RWPE1 (cell line): ENCODE data around the gene ZNF410.
"Not testable (repeated sequence)": the region's sequence is repeated elsewhere in the genome, so short reads cannot be mapped to it uniquely, and the experiment has no call there.

Experiments
- CTCF ChIA-PET: fragments of 350-600 bp; sonication (Branson Sonifier 250); formaldehyde crosslinking; extraction: SDS; loops from one replicate; lab custom pipeline; 2021; lab: Yijun Ruan, JAX
- POLR2A ChIA-PET: fragments of 400-600 bp; formaldehyde crosslinking; extraction: SDS; loops from one replicate; lab custom pipeline; 2020; ENCODE audit warnings: antibody characterized with exemption; ENCODE audit not compliant: low non-redundant PET; lab: Yijun Ruan, JAX
- DNase-seq: peaks from one replicate; pipeline ENCODE4 v3.0.0; 2012; ENCODE audit warnings: low spot score
- H3K27ac ChIP-seq: fragments of 450-650 bp; 2 replicates; pipeline ENCODE4 v1.5.1; 2017
- TF ChIP-seq, protein P1 (sequence below): fragments of 450-650 bp; conservative IDR thresholded peaks from 2 replicates; pipeline ENCODE4 v1.5.1; 2017; ENCODE audit warnings: low read depth, mild to moderate bottlenecking

The ZNF410 gene

DNA sequence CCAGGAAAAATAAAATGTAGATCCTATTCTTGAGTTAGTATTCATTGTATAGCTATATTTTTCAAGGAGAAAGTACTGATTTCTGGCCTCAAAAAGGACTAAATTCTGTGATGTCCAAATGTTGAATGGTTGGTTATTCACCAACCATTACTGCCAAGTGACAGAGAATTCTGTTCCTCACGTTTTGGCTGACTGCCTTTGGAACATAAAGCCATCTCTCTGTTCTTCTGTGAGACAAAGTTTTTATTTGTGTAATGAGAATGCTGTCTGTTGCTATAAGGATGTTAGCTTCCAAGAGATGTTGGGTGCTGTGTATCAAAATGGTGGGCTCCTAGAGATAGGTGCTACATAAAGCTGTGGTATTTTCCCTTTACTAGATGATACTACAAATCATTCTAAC, 9.3 kb downstream of the ZNF410 start:
- CTCF ChIA-PET = no interaction called here
- POLR2A ChIA-PET = no interaction called here
- TF ChIP-seq, protein P1, sequence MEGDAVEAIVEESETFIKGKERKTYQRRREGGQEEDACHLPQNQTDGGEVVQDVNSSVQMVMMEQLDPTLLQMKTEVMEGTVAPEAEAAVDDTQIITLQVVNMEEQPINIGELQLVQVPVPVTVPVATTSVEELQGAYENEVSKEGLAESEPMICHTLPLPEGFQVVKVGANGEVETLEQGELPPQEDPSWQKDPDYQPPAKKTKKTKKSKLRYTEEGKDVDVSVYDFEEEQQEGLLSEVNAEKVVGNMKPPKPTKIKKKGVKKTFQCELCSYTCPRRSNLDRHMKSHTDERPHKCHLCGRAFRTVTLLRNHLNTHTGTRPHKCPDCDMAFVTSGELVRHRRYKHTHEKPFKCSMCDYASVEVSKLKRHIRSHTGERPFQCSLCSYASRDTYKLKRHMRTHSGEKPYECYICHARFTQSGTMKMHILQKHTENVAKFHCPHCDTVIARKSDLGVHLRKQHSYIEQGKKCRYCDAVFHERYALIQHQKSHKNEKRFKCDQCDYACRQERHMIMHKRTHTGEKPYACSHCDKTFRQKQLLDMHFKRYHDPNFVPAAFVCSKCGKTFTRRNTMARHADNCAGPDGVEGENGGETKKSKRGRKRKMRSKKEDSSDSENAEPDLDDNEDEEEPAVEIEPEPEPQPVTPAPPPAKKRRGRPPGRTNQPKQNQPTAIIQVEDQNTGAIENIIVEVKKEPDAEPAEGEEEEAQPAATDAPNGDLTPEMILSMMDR = no peak

DNA sequence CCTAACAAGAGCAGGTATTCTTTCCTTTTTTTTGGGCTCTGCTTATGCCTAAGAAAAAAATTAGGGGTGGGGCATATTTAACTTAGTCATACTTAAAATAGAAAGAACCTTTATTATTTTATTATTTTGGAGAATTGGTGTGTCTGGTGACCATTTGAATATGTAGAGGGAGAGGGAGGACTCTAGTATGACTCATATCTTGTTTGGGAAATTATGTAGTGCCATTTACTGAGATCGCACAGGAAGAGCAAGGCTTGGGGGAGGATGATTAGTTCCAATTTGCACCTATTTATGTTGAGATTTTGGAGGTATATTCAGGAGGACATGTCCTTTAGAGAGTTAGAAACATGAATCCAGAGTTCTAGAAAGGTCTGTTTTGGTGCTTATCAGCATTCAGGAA, 9.9 kb downstream of the ZNF410 start:
- TF ChIP-seq, protein P1 = no peak
- POLR2A ChIA-PET = no interaction called here
- DNase-seq = no peak
- CTCF ChIA-PET = no interaction called here
- no peak overlapping the region for H3K27ac ChIP-seq

More for the DNA sequence above, 9.3 kb downstream of the ZNF410 start:
- no peak overlapping the region for H3K27ac ChIP-seq
- no peak for DNase-seq

- H3K27ac ChIP-seq = no peak overlapping the region
- ChIA-PET POLR2A (no interaction called here), CTCF (no interaction called here)
- no peak for DNase-seq
- TF ChIP-seq, protein P1 = no peak
These were observed 16.4 kb downstream of the ZNF410 start for GRCh38 chr14:73903028-73903427.

GRCh38 chr14:73909681-73910080, 23.0 kb downstream of the ZNF410 start:
- ChIA-PET CTCF (no interaction called here), POLR2A (no interaction called here)
- DNase-seq = no peak
- no peak overlapping the region for H3K27ac ChIP-seq
- TF ChIP-seq, protein P1 = no peak

DNA sequence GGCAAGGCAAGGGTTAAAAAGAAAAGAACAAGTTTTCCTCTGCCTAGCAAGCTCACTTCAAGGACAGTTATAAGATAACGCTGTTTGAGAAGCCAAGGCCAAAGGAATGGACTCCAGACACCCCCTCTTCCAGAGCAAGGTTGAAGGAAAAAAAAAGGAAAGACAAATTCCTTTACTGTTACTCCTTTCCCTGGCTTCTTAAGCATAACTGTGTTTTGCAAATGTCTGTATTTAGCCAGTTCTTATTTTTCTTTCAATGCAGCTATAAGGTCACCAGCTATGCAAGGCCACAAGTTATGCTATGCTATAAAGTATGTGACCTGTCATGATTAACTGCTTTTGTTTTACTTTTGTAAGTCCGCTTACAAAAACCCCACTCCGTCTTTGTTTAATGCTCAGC, 26.6 kb downstream of the ZNF410 start:
- DNase-seq = no peak
- CTCF ChIA-PET = interaction anchor here (0.6 kb wide), 1 partner anchor 21 kb away, joined by 4 read pairs; no protein-coding TSS in a partner anchor
- TF ChIP-seq, protein P1 = no peak
- no peak overlapping the region for H3K27ac ChIP-seq
- POLR2A ChIA-PET = no interaction called here

DNA sequence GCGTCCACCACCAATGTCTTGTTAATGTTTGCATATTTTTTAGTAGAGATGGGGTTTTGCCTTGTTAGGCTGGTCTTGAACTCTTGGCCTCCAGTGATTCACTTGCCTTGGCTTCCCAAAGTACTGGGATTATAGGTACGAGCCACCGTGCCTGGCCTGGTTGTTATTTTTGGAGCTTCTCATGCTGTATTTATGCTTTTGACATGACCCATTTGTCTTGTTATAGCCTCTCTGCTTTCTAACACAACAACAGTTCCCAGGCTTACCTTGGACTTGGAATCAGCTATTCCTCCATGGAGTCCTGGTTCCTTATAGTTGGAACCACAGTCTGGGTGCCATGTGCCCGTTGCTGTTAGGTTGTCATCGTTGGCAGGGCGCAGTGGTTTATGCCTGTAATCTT, 29.7 kb downstream of the ZNF410 start:
- CTCF ChIA-PET = interaction anchor here (0.7 kb wide), 1 partner anchor 12 kb away, joined by 3 read pairs; no protein-coding TSS in a partner anchor
- H3K27ac ChIP-seq = no peak overlapping the region
- TF ChIP-seq, protein P1 = no peak
- POLR2A ChIA-PET = no interaction called here
- DNase-seq = no peak

DNA sequence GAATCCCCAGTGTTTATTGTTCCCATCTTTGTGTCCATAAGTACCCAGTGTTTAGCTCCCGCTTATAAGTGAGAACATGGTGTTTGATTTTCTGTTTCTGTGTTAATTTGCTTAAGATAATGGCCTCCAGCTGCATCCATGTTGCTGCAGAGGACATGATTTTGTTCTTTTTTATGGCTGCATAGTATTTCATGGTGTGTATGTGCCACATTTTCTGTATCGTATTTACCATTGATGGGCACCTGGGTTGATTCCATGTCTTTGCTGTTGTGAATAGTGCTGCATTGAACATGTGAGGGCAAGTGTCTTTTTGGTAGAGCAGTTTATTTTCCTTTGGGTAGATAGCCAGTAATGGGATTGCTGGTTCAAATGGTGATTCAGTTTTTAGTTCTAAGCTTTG, 32.8 kb downstream of the ZNF410 start:
- H3K27ac ChIP-seq, DNase-seq, POLR2A ChIA-PET: not testable (repeated sequence)
- CTCF ChIA-PET = interaction anchor here (0.7 kb wide), 1 partner anchor 12 kb away, joined by 3 read pairs; no protein-coding TSS in a partner anchor
